Measurements from ENCODE around the gene CELSR3. TPM values are rescaled to one million over a fixed set of nuclear protein-coding genes. Genes with fewer than 3 reads are reported as not detected.

The CELSR3 gene
- total RNA-seq, 1 donor: 1.4 TPM

GRCh38 chr3:48650723-48651122 is 12.0 kb downstream of the CELSR3 start:
- Histone ChIP-seq H3K79me2 (ENCODE audit: insufficient read depth, low read length) (no peaks in the 10 kb centered on the region), H3K36me3 (ENCODE audit: insufficient read depth, low read length) (no peaks in the 10 kb centered on the region), H3K27me3 (ENCODE audit: insufficient read depth, low read length) (no peaks in the 10 kb centered on the region), H3K27ac (ENCODE audit: low read depth, low read length) (no peak overlapping the region), H3K4me1 (ENCODE audit: insufficient read depth, low read length) (no peaks in the 10 kb centered on the region), H3K4me3 (ENCODE audit: insufficient read depth, low read length) (no peak overlapping the region), H3K9me3 (ENCODE audit: low read depth, low read length) (no peaks in the 10 kb centered on the region), H4K20me1 (ENCODE audit: insufficient read depth, low read length) (no peaks in the 10 kb centered on the region), H2AFZ (ENCODE audit: low read length) (no peak overlapping the region), H3K4me2 (ENCODE audit: insufficient read depth, low read length) (no peak overlapping the region)
- DNase-seq (ENCODE audit: insufficient read length, low spot score, missing footprints): no peak
- TF ChIP-seq CTCF (IDR thresholded peaks at IDR 0.05; ENCODE audit: extremely low read depth, low read depth, low read length): no peak

GRCh38 chr3:48648188-48648850 is 14.4 kb downstream of the CELSR3 start:
- H3K27me3 ChIP-seq (ENCODE audit: insufficient read depth, low read length): no peaks in the 10 kb centered on the region
- no peaks in the 10 kb centered on the region for H4K20me1 ChIP-seq (ENCODE audit: insufficient read depth, low read length)
- no peak for TF ChIP-seq CTCF (IDR thresholded peaks at IDR 0.05; ENCODE audit: extremely low read depth, low read depth, low read length)
- no peaks in the 10 kb centered on the region for H3K4me1 ChIP-seq (ENCODE audit: insufficient read depth, low read length)
- H3K79me2 ChIP-seq (ENCODE audit: insufficient read depth, low read length): no peaks in the 10 kb centered on the region
- no peaks in the 10 kb centered on the region for H3K9me3 ChIP-seq (ENCODE audit: low read depth, low read length)
- no peak overlapping the region for H3K27ac ChIP-seq (ENCODE audit: low read depth, low read length)
- H2AFZ ChIP-seq (ENCODE audit: low read length): no peak overlapping the region
- no peak overlapping the region for H3K4me2 ChIP-seq (ENCODE audit: insufficient read depth, low read length)
- DNase-seq (ENCODE audit: insufficient read length, low spot score, missing footprints): no peak
- no peaks in the 10 kb centered on the region for H3K36me3 ChIP-seq (ENCODE audit: insufficient read depth, low read length)
- no peak overlapping the region for H3K4me3 ChIP-seq (ENCODE audit: insufficient read depth, low read length)

- no peaks in the 10 kb centered on the region for H3K27me3 ChIP-seq (ENCODE audit: insufficient read depth, low read length)
- no peak overlapping the region for H2AFZ ChIP-seq (ENCODE audit: low read length)
- H3K27ac ChIP-seq (ENCODE audit: low read depth, low read length): no peak overlapping the region
- no peak for DNase-seq (ENCODE audit: insufficient read length, low spot score, missing footprints)
- no peak for TF ChIP-seq CTCF (IDR thresholded peaks at IDR 0.05; ENCODE audit: extremely low read depth, low read depth, low read length)
- H4K20me1 ChIP-seq (ENCODE audit: insufficient read depth, low read length): no peaks in the 10 kb centered on the region
- no peaks in the 10 kb centered on the region for H3K9me3 ChIP-seq (ENCODE audit: low read depth, low read length)
- no peaks in the 10 kb centered on the region for H3K4me1 ChIP-seq (ENCODE audit: insufficient read depth, low read length)
- H3K36me3 ChIP-seq (ENCODE audit: insufficient read depth, low read length): no peaks in the 10 kb centered on the region
- no peaks in the 10 kb centered on the region for H3K79me2 ChIP-seq (ENCODE audit: insufficient read depth, low read length)
- no peak overlapping the region for H3K4me3 ChIP-seq (ENCODE audit: insufficient read depth, low read length)
- H3K4me2 ChIP-seq (ENCODE audit: insufficient read depth, low read length): no peak overlapping the region
These were observed 15.0 kb downstream of the CELSR3 start for GRCh38 chr3:48647714-48648113.

- DNase-seq (ENCODE audit: insufficient read length, low spot score, missing footprints): no peak
- Histone ChIP-seq H3K4me1 (ENCODE audit: insufficient read depth, low read length) (no peaks in the 10 kb centered on the region), H3K36me3 (ENCODE audit: insufficient read depth, low read length) (no peaks in the 10 kb centered on the region), H3K4me2 (ENCODE audit: insufficient read depth, low read length) (no peak overlapping the region), H2AFZ (ENCODE audit: low read length) (no peak overlapping the region), H3K27ac (ENCODE audit: low read depth, low read length) (no peak overlapping the region), H3K4me3 (ENCODE audit: insufficient read depth, low read length) (no peak overlapping the region), H4K20me1 (ENCODE audit: insufficient read depth, low read length) (no peaks in the 10 kb centered on the region), H3K9me3 (ENCODE audit: low read depth, low read length) (no peaks in the 10 kb centered on the region), H3K27me3 (ENCODE audit: insufficient read depth, low read length) (no peaks in the 10 kb centered on the region), H3K79me2 (ENCODE audit: insufficient read depth, low read length) (no peaks in the 10 kb centered on the region)
- no peak for TF ChIP-seq CTCF (IDR thresholded peaks at IDR 0.05; ENCODE audit: extremely low read depth, low read depth, low read length)
These were observed 17.6 kb downstream of the CELSR3 start for GRCh38 chr3:48644898-48645760.
